Activated CD4-positive, alpha-beta T cell treated with anti-CD3 and anti-CD28 coated beads for 1 hour (primary cell): ENCODE results near the gene RAB3B.
"Not testable (repeated sequence)": the region's sequence is repeated elsewhere in the genome, so short reads cannot be mapped to it uniquely, and the experiment has no call there.

ENCODE experiments used
- DNase-seq: peaks from one replicate; pipeline ENCODE4 v3.0.0-alpha.2; 2020

RAB3B gene, protein sequence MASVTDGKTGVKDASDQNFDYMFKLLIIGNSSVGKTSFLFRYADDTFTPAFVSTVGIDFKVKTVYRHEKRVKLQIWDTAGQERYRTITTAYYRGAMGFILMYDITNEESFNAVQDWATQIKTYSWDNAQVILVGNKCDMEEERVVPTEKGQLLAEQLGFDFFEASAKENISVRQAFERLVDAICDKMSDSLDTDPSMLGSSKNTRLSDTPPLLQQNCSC

DNA sequence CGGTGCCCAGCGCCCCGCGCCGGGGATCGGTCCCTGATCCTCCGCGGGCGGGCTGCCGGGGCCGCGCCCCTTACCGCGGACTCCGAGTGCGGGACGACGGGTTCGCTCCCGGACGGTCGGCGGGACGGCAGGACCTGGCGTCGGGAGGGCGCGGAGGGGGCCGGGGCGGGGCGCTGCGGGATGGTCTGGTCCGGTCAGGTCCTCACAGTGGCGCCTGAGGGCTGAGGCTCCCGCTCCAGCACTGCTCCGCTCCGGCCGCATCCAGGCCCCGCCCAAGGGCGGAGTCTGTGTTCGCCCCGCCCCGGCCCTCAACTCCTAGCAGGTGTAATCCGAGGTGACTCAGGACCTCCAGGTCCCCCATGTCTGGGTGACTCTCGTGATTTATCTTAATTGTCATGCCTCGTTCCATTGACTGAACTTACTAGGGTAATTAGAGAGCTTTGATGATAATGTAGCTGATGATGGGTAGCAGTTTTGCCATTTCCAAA is at the start of gene RAB3B:
TSS of gene RAB3B (minus strand) at position 223 of the 488 bp plus-strand sequence. CDS start 13,583 bp downstream, outside the sequence.
- DNase-seq = peak; percentile 74

DNA sequence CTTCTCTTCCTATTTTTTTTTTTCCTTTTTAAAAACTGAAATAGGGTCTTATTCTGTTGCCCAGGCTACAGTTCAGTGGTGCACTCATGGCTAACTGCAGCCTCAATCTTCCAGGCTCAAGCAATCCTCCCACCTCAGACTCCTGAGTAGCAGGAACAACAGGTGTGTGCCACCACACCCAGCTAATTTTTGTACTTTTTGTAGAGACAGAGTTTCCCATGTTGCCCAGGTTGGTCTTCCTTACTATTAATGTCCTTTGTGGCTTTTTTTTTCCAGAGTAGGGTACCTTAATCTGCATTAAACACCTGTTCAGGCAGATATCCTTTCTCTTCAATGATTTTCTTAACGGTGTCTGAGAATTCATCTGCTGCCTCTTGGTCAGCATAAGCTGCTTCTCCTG is 47.4 kb upstream of the RAB3B start:
- DNase-seq = no peak

DNA sequence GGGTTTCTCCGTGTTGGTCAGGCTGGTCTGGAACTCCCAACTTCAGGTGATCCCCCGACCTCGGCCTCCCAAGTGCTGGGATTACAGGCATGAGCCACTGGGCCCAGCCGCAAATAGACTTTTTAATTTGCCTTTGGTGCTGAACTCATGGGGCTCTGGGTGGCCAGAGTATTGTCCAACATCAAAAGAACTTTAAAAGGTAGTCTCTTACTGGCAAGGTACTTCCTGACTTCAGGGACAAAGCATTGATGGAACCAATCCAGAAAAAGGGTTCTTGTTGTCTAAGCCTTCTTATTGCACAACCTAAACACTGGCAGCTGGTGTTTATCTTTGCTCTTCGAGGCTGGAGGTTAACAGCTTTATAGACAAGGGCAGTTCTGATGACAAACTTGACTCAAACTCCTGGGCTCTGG is 46.9 kb upstream of the RAB3B start:
- DNase-seq = no peak

DNA sequence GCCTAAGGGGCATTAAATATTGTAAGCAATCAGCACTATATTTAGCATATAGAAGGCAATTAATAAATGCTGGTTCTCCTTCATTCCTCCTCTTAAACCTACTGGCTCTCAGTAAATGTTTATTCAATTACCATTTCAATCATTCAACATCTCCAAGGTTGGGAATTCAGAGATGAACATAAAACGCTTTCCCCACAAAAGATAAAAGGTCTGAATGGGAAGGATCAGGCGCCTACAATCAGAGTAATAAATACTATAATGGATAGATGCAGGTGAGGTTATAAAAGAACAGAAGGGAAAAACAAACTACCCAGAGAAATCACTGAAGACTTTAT is 43.5 kb upstream of the RAB3B start:
- DNase-seq = no peak

DNA sequence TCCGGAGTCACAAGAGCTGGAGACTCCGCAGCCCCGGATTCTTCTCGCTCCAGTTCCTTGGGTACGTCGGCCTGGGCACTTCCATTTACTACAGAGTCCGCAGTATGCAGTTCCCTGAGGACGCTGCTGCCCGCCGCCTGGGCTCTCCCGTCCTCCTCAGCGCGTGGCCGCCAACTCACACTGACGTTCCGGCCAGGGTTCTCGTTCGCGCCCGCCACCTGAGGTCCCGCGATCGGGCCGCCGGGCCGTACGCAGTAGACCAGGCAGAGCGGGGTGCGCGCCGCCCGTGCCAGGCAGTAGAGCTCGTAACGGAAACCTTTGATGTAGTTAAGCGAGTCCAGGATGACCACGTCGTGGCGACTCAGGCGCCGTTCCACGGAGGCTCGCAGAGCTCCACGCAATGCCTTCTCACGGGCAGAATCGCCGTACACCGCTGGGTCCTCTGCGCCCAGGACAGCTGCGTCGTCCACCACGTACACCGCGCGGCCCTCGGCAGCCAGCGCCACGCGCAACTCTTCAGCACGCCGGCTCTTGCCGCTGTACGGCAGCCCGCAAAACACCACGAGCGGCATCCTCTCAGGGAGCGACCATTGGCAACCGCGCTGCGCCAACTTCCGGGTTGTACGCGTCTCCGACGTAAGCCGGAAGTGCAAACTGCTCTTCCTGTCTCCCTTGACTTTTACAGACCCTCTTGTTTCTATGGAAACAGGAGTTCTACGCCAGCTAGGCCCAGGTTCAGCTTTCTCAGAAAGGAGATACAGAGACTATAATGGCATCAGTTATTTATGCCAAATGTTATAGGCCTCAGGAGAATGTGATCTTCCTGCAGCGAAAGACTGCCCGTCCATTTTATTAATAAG is 42.9 kb upstream of the RAB3B start, which contains the start of gene KTI12:
TSS of gene KTI12 (minus strand) at position 621 of the 860 bp plus-strand sequence. CDS start at position 572, 49 bp downstream.
- DNase-seq = peak; percentile 78

DNA sequence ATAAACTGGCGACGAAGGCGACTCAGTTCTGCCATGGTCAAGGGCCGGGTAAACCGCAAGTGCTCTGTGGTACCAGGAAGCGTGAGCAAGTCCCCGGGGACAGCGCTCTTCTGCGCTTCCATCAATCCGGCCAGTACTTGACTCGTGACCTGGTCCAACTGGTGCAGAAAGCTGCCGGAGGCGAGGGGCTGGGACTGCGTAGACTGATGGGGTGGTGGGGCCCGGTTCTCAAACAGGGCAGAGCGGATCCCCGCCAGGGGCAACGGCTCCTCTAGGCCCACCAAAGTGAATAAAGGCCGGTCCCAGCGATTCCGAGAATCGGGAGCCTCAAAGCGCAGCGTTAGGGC is 42.3 kb upstream of the RAB3B start:
- DNase-seq = no peak

DNA sequence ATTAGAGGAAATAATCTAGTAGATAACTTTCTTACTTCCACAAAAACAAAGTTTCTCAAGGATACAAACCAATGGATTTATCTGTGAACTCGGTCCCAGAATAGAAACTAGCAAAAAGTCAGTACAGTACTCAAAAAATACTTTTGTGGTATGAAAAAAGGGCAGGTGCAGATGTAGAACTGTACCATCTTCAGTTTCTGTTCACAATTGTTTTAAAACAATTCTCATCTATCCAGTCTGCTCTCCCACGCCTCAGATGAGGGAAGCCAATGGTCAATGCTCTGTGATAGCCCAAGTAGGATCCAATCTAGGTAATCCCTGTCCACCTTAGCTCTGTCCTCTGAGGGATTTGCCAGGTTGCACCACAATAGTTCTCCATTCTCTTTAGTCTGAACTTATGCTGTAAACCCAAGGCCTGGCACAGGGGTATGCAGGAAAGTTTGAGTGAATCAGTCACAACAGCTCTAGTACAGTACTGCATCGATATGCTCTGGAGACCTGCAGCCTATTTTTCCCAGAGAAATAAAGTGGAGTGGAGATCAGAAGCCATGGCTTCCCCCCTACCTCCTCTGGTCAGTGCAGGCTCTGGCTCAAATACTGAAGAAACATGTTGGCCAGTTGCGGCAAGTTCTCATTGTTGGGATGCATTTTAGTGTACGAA is 41.8 kb upstream of the RAB3B start:
- no peak for DNase-seq

DNA sequence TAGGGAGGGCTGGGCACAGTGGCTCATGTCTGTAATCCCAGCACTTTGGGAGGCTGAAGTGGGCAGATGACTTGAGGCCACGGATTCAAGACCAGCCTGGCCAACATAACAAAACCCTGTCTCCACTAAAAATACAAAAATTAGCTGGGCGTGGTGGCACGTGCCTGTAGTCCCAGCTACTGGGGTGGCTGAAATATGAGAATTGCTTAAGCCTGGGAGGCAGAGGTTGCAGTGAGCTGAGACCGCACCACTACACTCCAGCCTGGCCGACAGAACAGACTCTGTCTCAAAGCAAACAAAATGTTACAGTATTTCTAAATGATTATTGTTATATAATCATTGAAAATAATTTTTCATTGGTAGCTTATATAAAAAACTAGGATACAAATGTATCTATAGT is 38.3 kb upstream of the RAB3B start:
- not testable (repeated sequence) for DNase-seq

DNA sequence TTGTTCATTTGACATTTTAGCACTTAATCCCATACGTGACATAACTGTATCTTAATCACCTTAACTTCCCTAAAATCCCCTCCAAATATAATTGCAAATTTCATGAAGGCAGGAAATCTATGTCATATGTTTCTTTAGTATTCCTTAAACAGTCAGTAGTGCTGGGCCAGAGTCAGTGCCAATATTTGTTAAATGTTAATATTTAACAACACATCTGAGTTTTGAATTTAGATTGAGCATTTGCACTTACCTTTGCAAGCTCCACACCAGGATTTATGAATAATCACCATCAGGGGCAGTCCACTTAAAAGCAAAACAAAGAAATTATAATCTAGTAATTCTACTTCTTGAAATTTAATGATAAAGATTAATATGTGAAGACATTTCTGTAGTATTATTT is 37.8 kb upstream of the RAB3B start:
- no peak for DNase-seq

DNA sequence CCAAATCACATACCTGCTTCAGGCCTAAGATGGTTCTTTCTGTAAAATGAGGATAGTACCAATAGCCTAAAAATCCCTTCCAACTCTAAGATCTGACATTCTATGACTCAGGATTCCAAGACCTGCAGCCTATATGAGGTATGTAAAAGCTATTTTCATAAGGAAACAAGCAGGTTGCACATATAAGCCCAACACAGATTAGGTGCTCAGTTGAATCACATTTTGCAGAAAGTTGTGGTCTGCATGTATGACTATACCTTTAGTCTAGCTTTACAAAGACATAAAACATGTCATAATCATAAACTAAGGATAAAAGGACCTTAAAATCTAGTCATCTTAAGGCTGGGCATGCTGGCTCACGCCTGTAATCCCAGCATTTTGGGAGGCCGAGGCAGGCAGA is 35.8 kb upstream of the RAB3B start:
- no peak for DNase-seq

DNA sequence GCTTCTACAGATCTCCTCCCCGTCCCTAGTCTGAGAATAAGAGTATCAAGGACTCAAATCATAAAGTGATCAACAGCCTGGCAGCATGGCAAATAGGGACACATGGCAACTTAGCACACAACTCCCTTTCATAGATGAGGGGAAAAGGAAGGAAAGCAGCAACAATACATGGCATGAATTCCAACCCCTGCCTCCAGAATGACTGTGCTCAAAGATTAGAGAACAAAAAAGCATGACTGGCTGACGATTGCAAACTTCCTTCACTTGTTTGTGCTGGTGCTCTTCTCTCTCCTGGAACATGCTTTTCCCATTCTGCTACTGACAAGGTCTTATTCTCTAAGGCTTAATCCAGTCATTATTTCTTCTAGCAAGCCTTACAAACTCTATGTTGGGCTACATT is 31.6 kb upstream of the RAB3B start:
- no peak for DNase-seq

DNA sequence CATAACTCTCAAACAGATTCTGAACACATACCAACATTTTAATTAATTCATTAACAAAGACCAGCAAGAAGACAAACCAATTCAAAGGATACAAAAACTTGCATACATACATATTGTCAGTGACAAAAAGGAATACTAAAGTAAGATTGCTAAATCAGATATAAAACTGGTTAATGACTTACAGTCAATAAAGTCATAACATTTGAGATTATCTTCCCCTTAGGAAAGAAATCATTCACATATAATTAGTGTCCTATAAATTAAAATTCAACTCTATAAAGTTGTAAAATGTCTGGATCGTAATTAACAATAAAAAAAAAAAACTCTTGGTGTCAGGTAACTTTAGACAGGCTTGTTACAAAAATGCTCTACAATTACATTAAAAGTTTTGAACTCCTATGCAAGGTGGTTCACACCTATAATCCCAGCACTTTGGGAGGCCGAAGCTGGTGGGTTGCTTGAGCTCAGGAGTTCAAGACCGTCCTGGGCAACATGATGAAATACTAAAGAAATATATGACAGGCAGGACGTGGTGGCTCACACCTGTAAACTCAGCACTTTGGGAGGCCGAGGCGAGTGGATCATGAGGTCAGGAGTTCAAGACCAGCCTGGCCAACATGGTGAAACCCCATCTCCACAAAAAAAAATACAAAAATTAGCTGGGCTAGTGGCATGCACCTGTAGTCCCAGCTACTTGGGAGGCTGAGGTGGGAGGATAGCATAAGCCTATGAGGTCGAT is 17.7 kb upstream of the RAB3B start:
- no peak for DNase-seq

DNA sequence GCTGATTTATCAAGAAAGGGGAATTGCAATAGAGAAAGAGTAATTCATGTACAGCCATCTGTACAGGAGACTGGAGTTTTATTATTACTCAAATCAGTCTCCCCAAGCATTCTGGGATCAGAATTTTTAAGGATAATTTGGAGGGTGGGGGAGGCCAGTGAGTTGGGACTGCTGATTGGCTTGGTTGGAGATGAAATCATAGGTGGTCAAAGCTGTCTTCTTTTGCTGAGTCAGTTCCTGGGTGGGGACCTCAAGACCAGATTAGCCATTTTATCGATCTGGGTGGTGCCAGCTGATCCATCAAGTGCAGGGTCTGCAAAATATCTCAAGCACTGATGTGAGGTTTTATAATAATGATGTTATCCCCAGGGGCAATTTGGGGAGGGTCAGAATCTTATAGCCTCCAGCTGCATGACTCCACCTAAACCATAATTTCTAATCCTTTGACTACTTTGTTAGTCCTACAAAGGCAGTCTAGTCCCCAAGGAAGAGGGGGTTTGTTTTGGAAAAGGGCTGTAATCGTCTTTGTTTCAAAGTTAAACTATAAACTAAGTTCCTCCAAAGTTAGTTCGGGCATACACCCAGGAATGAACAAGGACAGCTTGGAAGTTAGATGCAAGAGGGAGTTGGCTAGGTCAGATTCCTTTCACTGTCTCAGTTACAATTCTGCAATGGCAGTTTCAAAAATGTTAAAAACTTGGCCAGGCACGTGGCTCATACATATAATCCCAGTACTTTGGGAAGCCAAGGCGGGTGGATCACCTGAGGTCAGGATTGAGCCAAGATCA is 16.9 kb upstream of the RAB3B start:
- no peak for DNase-seq

DNA sequence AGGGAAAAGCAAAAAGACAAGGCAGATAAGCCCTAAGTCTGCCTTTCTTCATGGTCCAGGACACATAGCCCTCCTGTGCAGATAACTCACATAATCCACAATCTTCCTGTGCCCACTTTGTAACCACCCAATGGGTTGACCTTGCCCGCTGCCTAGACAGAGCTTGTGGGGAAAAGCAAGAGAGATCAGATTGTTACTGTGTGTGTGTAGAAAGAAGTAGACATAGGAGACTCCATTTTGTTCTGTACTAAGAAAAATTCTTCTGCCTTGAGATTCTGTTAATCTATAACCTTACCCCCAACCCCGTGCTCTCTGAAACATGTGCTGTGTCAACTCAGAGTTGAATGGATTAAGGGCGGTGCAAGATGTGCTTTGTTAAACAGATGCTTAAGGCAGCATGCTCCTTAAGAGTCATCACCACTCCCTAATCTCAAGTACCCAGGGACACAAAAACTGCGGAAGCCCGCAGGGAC is 15.6 kb upstream of the RAB3B start:
- DNase-seq = not testable (repeated sequence)

DNA sequence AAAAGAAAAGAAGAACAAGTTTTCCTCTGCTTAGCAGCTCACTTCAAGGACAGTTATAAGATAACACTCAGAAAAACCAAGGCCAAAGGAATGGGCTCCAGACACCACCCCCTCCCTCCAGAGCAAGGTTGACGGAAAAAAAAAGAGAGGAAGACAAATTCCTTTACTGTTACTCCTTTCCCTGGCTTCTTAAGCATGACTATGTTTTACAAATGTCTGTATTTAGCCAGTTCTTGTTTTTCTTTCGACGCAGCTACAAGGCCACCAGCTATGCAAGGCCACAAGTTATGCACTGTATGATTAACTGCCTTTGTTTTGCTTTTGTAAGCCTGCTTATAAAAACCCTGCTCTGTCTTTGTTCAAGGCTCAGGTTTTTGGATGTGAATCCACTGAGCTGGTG is 15.0 kb upstream of the RAB3B start:
- DNase-seq = not testable (repeated sequence)

DNA sequence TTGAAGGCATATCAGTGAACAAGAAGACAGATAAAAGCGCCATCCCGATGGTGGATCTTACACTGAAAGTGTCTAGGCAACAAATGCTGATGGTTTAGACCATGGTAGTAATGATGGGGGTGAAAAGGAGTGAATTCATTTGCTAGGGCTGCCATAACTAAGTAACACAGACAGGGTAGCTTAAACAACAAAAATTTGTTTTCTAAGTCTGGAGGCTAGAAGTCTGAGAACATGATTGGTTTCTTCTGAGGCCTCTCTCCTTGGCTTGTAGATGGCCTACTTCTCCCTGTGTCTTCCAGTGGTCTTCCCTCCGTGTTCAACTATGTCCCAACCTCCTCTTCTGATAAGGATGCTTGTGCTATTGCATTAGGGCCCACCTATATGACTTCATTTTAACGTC is 13.4 kb upstream of the RAB3B start:
- no peak for DNase-seq

DNA sequence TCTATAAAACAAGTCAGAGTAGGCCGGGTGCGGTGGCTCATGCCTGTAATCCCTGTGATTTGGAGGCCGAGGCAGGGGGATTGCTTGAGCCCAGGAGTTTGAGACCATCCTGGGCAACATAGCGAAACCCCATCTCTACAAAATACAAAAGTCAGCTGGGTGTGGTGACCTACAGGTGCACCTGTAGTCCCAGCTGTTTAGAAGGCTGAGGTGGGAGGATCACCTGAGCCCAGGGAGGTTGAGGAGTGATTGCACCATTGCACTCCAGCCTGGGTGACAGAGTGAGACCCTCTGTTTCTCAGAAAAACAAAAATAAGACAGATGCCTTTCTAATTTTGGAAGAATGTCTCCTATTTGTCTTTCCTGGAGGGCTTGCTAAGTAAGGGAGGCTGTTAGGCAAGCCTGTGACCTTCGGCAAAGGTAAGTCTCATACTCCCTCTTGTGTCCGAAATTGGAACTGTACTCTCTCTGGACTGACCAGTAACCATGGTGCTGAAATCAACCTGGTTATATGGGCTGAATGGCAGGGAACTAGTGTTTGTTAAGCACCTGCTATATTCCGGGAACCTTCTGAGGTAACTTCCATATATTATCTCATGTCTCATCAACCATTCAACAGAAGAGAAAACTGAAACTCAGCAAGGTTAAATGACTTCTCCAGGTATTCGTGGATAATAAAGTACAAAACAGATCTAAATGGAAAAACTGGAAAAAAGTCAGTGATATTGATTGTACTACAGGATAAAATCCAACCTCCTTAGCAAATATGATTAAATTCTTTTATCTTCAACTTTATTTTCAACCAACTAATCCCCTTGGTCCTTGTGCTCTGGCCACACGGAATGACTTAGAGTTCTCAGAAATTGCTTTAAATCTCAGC is 11.8 kb upstream of the RAB3B start:
- DNase-seq = no peak

DNA sequence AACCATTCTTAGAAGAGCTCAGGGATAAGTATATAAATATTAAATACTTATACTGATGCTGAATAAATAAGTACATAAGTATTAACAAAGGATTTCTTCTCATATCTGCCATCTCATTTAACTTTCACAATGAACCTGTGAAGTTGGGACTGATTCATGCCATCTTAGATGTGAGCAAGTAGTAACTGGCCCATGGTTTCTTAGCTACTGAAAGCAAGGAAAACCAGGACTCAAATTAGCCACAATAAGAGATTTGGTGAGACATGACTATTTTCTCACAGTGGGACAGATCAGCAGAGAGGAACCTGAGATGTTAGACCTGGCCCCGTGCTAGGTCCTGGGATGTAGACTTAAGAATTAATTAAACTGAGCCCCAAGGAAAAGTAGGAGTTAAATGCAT is 8.2 kb upstream of the RAB3B start:
- DNase-seq = no peak

DNA sequence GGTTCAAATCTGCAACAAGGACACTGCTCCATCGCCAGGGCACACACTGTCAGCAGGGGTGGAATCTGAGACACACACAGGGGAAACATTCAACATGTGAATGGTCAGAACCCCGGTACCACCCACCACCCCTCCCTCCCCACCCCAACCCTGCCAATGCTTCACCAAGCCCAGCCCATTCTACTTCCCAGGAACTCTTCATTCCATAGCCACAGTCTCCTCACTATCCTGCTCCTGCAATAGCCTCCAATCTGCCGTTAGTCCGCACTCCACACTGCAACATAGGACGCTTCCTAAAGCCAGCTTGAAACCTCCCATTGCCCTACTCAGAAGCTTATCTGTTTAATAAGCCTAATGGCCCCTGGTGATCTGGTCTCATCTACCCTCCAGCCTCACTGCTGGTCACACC is 7.5 kb upstream of the RAB3B start:
- no peak for DNase-seq

DNA sequence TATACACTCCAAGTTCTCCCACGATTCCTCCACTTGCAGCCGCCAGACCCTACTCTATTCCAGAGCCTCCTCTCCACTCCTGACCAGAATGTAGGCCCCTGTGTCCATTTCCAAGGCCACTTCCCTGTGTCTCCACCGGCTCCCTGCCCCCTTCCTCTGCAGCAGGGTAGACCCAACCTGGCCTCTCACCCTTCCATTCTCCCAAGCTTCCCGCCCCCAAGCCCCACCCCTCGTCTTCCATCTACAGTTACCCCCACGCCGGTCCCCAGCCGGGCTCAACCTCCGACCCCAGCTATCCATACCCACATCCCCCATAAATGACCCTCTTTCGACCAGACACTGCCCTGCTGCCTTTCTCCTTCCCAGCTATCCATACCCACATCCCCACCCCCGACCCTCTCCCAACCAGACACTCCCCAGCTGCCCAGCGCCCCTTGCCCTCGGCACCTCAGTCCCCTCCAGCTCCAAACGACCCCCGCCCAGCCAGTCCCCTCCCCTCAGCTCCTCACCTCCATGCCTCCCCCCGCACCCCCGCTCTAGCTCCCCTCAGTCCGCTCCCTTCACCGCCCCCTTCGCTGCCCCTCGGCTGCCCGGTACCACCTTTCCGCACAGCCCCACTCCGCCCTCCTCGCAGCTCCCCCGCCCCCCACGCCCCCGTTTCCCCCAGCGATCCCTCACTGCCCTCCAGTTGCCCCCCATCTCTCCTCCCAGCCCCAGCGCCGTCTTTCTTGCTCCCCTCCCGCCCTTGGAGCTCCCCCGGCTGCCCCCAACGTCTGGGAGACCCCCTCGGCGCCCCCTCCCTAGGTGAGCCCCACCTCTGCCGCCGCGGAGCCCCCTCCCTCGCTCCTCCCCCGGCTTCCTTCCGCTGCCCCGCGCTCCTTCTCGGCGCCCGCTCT is 670 bp downstream of the RAB3B start:
- DNase-seq = no peak
